ENCODE measurements around the gene NF1.
"Not testable (repeated sequence)": the region's sequence is repeated elsewhere in the genome, so short reads cannot be mapped to it uniquely, and the experiment has no call there.

Gene NF1

GRCh38 chr17:31074772-31075555 is 19.8 kb upstream of the NF1 start:
- DNase-seq (ENCODE audit: extremely low read depth in 1 of 2, low read depth in 1 of 2): no peak

GRCh38 chr17:31078290-31078689 is 16.5 kb upstream of the NF1 start:
- no peak for DNase-seq (ENCODE audit: extremely low read depth in 1 of 2, low read depth in 1 of 2)

GRCh38 chr17:31079731-31080130 is 15.0 kb upstream of the NF1 start:
- no peak for DNase-seq (ENCODE audit: extremely low read depth in 1 of 2, low read depth in 1 of 2)

- no peak for DNase-seq (ENCODE audit: extremely low read depth in 1 of 2, low read depth in 1 of 2)
Observed at GRCh38 chr17:31085563-31085962, 9.2 kb upstream of the NF1 start.

GRCh38 chr17:31089471-31089870 is 5.3 kb upstream of the NF1 start:
- DNase-seq (ENCODE audit: extremely low read depth in 1 of 2, low read depth in 1 of 2): no peak

- not testable (repeated sequence) for DNase-seq (ENCODE audit: extremely low read depth in 1 of 2, low read depth in 1 of 2)
Observed at GRCh38 chr17:31090650-31091049, 4.1 kb upstream of the NF1 start.

GRCh38 chr17:31092475-31093064 is 2.2 kb upstream of the NF1 start:
- no peak for DNase-seq (ENCODE audit: extremely low read depth in 1 of 2, low read depth in 1 of 2)

- DNase-seq (ENCODE audit: extremely low read depth in 1 of 2, low read depth in 1 of 2): no peak
Observed at GRCh38 chr17:31093866-31094599, 744 bp upstream of the NF1 start.

GRCh38 chr17:31095236-31096105 is 694 bp downstream of the NF1 start:
- no peak for DNase-seq (ENCODE audit: extremely low read depth in 1 of 2, low read depth in 1 of 2)

GRCh38 chr17:31096106-31096436 is 1.3 kb downstream of the NF1 start:
- no peak for DNase-seq (ENCODE audit: extremely low read depth in 1 of 2, low read depth in 1 of 2)

GRCh38 chr17:31099016-31099415 is 4.2 kb downstream of the NF1 start:
- DNase-seq (ENCODE audit: extremely low read depth in 1 of 2, low read depth in 1 of 2): no peak

- DNase-seq (ENCODE audit: extremely low read depth in 1 of 2, low read depth in 1 of 2): no peak
Observed at GRCh38 chr17:31100840-31101459, 6.2 kb downstream of the NF1 start.

- DNase-seq (ENCODE audit: extremely low read depth in 1 of 2, low read depth in 1 of 2): no peak
Observed at GRCh38 chr17:31101943-31102342, 7.2 kb downstream of the NF1 start.

- no peak for DNase-seq (ENCODE audit: extremely low read depth in 1 of 2, low read depth in 1 of 2)
Observed at GRCh38 chr17:31105991-31106390, 11.2 kb downstream of the NF1 start.

- DNase-seq (ENCODE audit: extremely low read depth in 1 of 2, low read depth in 1 of 2): no peak
Observed at GRCh38 chr17:31111183-31111582, 16.4 kb downstream of the NF1 start.

- DNase-seq (ENCODE audit: extremely low read depth in 1 of 2, low read depth in 1 of 2): no peak
Observed at GRCh38 chr17:31112001-31112661, 17.4 kb downstream of the NF1 start.

GRCh38 chr17:31113368-31113767 is 18.6 kb downstream of the NF1 start:
- DNase-seq (ENCODE audit: extremely low read depth in 1 of 2, low read depth in 1 of 2): not testable (repeated sequence)

GRCh38 chr17:31113939-31114338 is 19.2 kb downstream of the NF1 start:
- no peak for DNase-seq (ENCODE audit: extremely low read depth in 1 of 2, low read depth in 1 of 2)

- no peak for DNase-seq (ENCODE audit: extremely low read depth in 1 of 2, low read depth in 1 of 2)
Observed at GRCh38 chr17:31114956-31115555, 20.3 kb downstream of the NF1 start.

- no peak for DNase-seq (ENCODE audit: extremely low read depth in 1 of 2, low read depth in 1 of 2)
Observed at GRCh38 chr17:31116167-31116566, 21.4 kb downstream of the NF1 start.
